Inflammatory macrophage (primary cell): ENCODE data around the gene PLCB1.
A peak's percentile ranks its signal among the peaks of the same experiment; 100 is the strongest.

Experiments used
- DNase-seq, 2 donors: peaks; one replicate each; pipeline ENCODE4 v3.0.0-alpha.2; 2020 to 2022

The PLCB1 gene

DNA sequence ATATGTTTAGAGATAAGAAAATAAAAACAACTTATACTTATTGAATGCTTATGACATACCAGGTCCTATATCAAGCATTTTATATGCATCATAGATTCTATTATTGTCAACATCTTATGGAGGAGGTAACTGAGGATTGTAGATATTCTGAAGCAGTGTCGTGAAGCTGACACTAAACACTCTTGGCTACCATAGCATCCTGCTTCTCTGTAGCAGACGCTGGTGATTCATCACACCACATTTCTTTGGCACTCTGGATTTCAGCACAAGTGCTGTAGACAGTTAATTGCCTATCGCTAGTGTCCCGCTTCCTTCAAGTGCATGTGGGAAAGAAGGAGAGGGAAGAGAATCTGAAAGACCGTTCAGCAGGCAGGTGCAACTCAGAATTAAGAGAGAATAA lies 317.1 kb downstream of the PLCB1 start:
- DNase-seq = no peak

DNA sequence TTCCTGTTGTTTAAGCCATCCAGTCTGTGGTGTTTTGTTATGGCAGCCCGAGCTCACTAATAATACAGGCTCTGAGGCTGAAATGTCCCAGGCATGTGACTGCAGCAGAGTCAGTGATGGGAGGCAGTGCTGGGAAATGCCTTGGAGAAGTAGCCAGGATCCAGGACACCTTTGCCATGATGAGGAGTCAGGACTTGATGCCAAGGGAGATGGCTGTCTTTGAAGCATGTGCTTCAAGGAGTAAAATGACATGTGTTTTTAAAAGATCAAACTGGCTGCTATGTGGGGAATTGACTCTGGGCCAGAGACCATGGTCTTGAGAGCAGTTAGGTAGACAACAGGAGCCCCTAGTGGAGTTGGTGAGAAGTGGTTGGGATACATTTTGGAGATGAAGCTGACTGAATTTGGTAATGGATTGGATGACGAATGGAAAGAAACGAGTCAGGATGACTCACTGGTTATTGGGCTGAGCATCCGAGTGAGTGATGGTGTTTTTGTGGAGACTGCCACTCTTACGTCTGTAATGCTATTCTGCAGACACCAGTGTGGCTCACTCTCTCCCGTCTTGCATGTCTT lies 322.2 kb downstream of the PLCB1 start:
- peak; percentile 68 to 70 for DNase-seq

DNA sequence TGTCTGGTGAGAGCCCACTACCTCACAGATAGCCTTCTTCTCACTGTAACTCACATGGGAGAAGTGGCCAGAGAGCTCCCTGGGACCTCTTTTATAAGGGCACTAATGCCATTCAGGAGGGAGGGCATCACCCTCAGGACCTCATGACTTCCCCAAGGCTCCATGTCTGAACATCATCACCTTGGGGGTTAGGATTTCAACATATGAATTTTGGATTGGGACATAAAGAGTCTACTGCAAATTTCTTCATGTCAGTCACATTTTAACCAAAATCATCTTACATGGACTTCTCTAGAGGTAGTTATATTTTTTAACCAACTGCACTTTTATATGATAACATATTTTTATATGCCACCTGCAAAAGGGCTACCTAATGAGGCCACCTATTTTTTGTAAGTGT lies 324.7 kb downstream of the PLCB1 start:
- DNase-seq = no peak

DNA sequence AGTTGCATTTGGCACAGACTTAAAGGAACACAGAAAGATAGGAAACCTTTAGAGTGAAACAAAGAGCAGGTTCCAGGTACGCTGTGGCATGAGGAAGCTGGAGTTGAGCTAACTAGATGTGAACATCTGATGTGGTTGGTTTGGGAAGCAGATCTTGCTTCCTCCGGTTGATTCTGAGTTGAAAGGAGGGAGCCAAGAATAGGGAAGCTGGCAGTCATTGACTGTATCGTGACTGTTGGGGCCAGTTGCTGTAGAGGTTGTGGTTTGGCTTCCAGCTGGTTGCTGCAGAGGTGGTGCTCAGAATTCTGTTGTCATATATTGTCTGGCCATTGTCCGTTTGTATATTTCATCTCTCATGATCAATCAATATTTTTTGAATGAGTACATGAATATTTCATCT lies 325.9 kb downstream of the PLCB1 start:
- DNase-seq = peak; percentile 73 to 78

DNA sequence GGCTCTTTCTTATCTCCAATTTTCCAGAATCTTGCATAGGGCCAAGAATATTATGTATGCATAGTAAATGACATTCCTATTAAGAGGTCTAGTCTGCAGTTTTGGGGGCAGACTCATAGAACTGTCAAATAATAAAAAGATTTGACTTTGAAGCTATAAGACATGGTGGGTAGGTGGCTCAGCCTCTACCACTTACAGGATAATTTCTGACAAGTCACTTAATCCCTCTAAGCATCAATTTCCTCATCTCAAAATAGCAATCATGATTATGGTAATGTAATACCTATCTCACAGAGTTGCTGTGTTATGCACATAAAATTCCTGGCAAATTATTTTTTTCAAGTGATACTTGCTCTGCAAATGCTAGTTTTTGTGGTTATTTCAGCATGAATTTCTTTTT lies 329.1 kb downstream of the PLCB1 start:
- DNase-seq = no peak

DNA sequence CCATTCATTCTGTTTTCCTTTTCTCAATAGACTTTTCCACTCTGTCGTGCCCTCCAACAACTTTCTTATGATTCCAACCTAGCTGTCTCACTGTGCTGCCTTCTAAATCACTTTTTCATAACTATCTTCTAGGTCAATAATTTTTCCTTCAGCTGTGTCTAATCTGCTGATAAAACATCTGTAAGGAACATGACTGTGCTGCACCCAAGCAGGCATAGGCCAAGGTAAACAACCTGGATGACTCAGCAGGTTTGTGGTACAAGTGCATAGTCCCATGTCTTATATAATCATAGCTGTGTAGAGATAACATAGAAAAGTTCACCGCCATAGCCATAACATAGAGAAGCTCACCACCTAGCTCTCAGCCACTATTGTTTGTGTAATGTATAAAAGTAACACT lies 332.3 kb downstream of the PLCB1 start:
- no peak for DNase-seq

DNA sequence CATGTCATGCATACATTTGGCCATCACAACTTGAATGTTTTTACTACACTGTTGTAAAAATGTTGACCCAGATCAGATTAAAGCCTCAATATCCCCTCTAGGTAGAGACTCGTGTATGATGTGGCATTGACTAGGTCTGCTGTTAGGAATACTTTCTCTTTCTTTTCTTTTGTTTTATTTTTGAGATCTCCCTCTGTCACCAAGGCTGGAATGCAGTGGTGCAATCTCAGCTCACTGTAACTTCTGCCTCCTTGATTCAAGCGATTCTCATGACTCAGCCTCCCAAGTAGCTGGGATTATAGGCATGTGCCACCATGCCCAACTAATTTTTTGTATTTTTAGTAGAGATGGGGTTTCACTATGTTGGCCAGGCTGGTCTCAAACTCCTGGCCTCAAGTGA lies 334.7 kb downstream of the PLCB1 start:
- DNase-seq = peak; percentile 15 to 16

DNA sequence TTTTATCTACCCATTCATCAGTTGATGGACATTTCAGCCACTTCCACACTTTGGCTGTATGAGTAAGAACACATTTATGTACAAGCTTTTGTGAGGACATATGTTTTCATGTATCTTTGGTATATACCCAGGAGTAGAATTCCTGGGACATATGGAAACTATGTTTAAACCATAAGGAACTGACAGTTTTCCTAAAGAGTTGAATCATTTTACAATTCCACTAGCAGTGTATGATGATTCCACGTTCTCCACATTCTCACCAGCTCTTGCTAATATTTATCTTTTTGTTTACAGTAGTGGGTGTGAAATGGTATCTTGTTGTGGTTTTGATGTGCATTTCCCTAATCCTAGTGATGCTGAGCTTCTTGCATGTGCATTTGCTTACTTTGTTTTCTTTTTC lies 338.1 kb downstream of the PLCB1 start:
- DNase-seq = no peak

DNA sequence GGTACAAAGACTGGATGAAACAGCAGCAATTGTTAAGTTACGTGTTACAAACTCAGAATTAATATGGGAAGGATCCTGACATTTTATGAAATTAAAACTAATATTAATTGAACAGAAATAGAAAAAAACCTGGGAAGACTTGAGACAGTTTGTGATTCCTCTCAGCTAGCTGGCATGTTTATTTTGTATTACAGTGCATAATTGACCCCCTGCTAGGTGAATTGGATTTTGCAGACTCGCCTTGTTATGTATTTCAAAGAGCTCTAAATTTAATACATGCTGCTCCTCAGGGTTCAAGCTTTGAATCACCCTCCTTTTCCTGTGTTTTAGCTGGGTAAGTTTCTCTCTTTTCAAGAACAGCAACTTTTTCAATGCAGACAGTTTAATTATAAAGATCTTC lies 339.4 kb downstream of the PLCB1 start:
- no peak for DNase-seq

DNA sequence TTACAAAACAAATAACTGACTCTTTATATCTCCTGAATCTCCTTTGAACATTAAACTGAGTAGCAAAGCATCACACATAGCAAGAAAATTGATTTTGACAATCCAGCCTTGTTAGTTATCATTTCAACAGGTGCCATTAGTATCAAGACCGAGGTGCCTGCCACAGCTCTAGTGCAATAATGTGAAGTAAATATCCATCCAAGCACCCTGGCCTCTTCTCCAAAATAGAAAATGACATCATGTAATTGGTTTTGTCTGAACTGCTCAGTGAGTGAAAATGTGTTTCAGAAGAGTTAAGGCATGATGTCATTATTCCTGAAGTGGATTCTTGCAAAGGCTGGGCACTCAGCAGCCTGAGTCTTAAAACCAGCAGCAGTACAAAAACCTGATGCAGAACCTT lies 341.4 kb downstream of the PLCB1 start:
- peak in 1 of 2 donors; percentile 33 for DNase-seq

DNA sequence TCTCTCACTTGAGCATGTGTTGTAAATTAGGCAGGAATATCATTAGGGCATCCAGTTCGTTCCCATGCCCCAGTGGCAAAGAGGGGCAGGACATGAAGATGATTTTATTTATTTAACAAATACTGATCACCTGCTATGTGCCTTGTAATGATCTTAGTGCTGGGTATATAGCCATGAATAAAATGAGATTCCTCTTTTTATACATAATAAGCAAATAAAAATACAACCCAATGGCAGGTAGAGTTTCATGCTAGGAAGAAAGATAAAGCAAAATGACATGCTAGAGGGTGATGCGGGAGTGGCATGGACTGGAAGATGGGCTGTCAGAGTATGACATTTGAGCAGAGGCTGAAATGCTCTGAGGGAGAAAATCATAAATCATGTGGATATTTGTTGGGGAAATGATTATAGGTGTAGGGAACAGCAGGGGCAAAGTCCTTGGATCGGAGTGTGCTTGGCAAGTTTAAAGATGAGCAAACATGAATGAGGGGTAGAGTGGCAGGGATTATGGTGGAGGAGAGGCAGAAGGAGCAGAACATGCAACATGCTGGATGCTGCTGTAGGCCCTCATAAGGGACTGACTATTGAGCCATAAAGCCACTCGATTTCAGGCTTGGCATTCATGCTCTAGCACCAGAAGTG lies 342.1 kb downstream of the PLCB1 start:
- no peak for DNase-seq

DNA sequence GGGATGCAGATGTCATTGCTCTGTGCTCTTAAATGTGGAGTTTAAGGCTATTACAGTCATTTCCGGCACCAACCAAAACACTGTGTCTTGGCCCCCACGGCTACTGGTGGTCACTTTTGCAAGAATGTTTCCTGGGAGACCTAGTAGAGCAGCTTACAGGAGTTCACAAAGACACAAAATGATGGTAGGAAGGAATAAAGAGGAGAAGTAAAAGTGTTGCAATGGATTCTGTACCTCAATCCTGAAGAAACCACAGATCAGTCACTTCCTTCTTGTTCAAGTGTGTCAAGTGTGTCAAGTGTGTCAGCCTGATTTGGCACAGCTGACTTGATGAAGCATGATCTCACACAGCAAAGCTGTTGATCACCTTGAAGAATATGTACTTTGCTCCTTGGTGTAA lies 344.0 kb downstream of the PLCB1 start:
- peak; percentile 20 to 59 for DNase-seq

DNA sequence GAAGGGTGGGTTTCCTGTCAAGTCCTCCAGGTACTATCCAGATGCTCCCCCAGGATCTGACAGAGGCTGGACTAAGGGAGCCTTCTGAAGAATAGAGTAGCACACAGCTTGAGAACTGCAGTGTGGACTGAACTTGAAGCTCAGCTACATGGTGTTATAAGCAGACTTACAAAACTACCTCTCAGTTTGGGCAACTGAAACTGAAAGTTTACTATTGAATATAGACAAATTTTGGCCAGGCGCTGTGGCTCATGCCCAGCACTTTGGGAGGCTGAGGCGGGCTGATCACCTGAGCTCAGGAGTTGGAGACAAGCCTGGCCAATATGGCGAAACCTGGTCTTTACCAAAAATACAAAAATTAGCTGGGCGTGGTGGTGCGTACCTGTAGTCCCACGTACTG lies 348.5 kb downstream of the PLCB1 start:
- DNase-seq = no peak

DNA sequence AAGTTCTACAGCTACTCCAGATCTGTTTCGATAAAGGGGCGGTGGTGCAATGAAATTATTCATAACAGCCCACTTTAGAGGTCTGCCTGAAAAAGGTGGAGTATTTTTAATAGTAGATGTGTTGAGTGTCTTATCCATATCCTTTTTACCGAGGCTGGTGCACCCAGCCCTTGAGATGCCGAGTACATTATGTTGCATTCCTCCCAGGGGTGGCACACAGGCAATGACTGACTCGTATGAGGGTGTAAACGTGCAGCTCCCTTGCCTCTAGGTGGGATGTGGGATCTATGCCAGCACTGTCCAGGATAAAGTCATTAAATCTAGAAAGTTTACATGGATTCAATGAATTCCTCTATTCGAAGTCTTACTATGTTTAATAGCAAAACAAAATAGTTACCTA lies 355.6 kb downstream of the PLCB1 start:
- no peak for DNase-seq

DNA sequence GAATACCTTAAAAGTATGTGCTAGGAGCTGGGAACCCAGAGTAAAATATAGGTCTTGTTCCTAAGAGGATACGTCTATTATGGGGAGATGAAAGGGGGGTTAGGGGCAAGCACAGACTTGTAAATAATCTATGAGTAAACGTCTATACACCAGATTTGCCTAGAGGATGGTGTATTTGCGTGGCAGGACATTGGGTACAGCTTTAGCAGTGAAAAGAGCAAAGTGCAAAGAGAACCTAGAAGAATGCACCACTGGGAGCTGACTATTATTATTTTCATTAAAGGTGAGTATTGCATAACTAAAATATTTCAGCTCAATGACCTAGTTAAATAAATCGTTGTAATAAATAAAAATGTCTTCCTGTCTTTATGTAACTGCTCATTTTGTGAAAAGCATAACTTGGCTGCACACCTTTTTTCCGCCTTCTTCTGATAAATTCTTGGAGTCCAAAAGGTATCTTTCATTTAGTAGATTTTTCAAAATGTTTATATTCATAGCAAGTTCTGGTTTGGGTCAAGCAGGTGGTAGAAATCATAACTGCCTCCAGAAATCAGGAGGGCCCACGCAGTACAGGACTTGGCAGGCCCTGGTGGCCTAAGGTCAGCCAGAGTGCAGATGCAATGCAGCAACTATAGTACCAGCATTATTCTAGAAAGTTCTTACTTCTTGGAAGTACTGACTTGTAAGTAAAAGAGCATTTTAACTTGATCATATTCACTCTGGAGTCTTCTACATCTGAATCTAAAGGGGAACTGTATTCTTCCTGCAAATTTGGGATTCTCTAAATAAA lies 357.2 kb downstream of the PLCB1 start:
- DNase-seq = no peak

DNA sequence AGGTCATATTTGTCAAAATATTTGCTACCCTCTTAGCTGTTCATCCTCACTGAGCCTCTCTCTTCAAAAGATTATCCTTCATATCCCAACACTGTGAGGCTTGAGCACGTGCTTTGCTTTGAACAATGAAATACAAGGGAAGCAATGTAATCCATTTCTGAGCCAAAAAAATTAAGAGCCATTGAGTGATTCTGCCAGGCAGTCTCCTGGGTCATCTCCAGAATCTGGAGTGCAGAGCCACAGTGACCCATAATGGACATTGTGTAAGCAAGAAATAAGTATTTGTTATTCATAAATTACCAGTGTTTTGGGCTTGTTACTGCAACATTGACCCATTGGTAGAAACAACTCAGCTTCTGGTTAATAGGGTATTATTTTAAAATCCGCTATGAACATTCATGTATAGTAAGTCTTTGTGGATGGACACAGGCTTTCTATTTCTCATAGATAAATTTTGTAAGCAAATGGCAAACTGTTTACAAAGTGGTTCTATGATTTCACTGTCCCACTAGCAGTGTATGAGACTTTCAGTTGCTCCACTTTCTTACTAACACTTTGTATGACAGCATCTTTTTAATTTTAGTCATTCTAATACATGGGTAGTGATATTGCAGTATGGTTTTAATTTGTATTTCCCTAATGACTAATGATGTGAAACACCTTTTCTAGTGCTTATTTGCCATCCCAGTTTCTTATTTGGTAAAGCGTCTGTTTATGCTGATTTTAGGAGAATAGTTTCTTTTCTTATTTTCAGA lies 358.2 kb downstream of the PLCB1 start:
- DNase-seq = no peak

DNA sequence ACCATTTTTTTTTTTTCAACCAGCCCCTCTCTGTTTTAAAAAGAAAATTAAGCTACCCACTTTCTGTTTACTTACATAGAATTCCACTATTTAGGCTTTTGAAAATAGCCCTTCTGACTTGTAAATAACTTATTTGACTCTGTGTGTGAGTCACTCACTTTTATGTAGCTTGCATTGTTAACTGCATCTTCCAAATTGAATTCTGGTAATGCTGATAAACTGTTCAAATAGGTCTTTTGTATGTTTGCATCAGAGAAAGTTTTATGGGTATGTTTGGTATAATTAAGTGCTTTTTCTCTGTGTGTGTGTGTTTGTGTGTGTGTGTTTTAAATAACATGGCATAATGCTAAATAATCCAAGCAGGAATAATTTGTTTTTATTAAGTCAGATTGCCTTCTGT lies 360.1 kb downstream of the PLCB1 start:
- no peak for DNase-seq

DNA sequence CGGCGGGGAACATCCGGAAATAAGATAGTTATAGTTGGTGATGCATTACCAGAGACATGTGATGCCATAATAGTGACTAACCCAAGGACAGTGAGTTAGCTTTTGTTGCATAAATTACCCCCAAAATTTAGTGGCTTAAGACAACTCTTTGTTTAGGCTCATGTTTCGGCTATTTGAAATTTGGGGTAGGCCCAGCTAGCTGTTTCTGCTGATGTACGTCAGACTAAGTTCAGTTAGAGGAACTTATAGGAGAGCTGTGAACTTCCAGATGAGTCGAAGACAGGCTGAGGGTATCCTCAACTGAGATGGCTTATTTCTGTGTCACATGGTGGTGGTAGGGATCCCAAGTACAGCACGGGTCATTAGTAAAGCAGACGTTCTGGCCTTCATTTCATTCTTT lies 366.5 kb downstream of the PLCB1 start:
- no peak for DNase-seq

DNA sequence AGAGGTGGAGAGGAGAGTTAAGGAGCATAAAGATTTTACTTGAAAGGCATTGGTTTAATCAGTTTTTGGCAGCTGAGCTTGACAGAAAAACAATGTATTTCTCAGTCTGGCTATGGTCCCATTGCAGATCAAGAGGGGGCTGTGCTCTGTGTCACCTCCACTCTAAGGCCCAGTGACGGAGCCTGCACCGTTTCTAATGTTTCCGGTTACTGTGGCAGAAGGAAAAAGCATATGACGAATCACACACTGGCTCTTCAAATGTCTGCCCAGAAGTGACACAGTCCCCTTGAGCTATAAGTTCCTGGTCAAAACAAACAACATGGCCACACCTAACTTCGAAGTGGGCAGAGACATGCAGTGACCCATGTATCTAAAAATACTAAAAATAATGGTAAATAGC lies 372.0 kb downstream of the PLCB1 start:
- DNase-seq = no peak

DNA sequence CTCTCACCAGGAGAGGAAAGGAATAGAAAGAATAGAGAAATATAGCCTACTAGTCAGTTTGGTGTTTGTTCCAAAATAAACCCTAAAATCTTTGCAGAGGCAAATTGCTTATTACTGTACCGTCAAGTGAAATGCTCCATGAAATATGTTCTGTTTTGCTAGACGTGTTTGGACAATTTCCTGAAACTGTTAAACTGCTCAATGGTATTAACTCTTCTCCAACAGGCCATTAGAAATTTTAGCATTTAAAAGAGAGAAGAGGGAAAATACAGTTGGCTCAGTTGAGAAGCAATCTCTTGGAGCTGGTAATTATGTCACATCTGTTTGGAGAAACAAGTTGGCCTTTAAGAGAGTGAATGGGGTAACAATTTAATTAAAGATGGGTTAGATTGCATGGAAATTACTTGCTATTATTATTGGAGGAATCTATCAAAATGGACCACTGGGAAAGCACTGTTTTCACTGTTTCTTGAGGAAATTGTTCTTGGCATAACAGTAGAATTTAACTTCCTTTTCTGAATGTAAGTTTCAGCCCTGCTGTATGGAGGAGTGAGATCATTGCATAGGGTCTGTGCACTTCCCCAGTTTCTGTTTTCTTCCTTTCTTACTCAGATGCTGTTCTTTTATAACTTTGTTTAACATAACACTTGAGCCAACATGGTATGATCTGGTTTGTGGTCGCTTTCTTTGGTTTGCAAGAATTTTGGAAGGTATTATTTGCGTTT lies 373.6 kb downstream of the PLCB1 start:
- peak; percentile 47 to 65 for DNase-seq

DNA sequence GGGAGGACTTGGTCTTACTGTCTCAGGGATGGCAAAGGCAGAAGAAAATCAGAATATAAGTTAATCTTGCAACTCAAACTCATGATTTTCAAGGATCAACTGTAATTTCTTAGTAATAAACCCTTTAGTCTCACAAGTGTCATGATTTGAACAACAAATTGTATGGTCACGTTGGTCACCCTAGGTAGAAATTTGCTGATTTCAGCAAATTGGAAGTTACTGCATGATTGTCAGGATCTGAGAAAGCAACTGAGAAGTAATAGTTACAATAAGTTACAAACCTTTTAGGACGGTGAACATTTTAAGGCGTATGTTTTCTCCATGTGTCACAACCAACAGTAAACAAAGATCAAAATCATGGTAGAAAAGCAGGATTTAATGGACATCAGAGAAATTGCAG lies 375.2 kb downstream of the PLCB1 start:
- DNase-seq = no peak

DNA sequence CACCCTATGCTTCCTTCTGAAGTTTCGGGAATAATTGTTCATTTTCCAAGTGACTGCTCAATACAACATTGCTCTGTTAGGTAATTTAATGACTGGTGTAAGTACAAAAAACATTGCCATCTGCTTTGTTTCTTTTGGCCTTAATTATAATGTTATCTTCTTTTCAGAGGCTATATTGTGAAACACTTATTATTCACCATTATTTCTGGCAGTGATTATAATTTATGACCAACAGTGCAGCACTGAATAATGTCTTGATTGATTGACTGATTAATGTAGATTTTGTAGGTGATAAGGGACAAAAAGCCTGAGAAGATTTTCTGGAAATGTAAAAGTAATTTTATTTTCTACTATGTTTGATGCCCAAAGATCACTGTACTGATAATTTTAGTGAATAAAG lies 377.7 kb downstream of the PLCB1 start:
- DNase-seq = no peak

DNA sequence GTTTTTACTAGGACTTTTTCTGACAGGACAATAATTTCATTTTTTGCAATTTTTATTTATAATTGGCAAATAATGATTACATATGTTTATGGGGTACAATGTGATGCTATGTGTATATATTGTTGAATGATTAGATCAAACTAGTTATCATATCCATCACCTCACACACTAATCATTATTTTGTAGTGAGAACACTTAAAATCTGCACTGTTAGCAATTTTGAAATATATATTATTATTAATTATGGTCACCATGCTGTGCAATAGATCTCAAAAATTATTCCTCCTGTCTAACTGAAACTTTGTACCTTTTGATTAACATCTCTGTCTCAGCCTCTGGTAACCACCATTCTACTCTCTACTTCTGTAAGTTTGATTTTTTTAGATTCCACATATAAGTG lies 378.7 kb downstream of the PLCB1 start:
- no peak for DNase-seq
